Stimulated activated CD8-positive, alpha-beta memory T cell treated with anti-CD3 and anti-CD28 coated beads, Interleukin-15, amount 100 ng/mL, for 24 hours (primary cell): ENCODE data around the gene PCDHB1.
"Not testable (repeated sequence)": the region's sequence is repeated elsewhere in the genome, so short reads cannot be mapped to it uniquely, and the experiment has no call there.

Experiments used
- DNase-seq: peaks from one replicate; pipeline ENCODE4 v3.0.0-alpha.2; 2020; ENCODE audit warnings: low read depth

Gene PCDHB1

DNA sequence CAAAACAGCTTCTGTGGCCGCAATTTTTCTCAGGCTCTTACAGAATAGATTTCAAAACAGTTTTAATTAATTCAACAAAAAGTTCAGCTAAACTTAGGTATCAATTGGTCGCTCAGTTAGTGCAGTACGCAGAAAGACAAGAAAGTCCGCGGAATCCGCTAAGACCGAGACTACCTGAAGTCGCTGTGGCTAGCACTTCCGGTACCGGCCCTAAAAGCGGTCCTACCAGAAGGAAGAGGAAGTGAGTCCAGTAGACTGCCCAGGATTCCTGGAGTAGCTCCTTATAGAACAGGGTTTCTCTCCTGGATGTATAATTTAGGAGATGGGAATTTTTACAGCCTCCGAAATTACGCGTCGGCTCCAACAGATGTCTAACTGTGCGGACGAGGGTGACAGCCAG, 26.7 kb downstream of the PCDHB1 start:
- DNase-seq: no peak

DNA sequence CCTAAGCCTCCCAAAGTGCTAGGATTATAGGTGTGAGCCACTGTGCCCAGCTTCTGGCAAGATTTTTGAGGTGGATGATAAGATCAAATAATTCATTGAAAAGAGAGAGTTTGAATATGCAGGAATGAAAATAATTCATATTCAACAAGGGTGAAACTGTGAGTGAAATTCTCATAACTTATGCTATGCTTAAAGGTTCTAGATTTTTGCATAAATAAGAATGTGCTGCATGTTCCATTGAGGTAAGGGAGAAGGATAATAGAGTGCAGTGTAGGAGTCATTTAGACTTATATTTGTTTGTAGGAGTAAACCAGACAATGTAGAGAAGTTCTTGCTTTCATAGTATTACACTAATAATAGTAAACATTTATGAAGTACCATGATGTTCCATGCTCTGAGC, 31.1 kb downstream of the PCDHB1 start:
- no peak for DNase-seq

DNA sequence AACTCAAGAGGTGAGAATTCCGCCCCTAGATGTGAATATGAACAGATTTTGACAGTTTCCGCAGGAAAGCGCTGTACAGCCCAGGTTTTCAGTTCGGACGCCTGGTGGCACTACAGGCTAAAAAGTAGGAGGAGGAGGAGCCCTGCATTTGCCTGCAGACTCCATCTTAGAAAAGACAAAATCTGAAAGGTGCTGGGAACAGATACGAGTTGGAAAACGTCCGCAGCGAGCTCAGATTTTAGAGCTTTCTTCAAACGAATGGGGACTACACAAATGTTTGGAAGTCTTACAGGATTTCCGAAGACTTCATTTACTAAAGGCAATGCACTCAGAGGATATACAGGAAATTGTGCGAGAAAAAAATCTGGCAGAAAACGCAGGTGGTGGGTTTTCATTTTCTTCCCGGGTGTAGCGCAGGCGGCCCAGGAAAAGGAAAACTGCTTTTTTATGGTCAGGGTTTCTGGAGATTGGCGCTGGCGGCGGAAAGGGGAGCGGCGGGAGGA, 33.4 kb downstream of the PCDHB1 start:
- DNase-seq: no peak

DNA sequence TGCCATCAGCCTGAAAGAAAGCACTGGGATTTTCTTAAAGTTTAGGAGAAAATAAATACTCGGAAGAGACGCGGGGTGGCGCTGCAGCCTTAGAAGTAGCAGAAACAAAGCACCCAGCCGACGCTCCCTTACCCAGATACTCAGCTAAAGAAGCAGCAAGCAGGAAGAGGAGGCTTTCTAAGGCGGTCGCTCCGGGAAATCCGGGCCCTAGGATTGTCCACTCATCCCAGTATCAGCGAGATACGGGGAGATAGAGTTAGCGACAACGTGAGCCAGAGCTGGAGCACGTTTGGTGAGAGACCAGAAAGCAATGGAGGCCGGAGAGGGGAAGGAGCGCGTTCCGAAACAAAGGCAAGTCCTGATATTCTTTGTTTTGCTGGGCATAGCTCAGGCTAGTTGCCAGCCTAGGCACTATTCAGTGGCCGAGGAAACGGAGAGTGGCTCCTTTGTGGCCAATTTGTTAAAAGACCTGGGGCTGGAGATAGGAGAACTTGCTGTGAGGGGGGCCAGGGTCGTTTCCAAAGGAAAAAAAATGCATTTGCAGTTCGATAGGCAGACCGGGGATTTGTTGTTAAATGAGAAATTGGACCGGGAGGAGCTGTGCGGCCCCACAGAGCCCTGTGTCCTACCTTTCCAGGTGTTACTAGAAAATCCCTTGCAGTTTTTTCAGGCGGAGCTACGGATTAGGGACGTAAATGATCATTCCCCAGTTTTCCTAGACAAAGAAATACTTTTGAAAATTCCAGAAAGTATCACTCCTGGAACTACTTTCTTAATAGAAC, 43.5 kb downstream of the PCDHB1 start, which contains the start of gene PCDHB2:
PCDHB2 (plus strand) TSS at position 135 of the 782 bp plus-strand sequence; CDS start at position 311, 176 bp downstream.
- DNase-seq: no peak

DNA sequence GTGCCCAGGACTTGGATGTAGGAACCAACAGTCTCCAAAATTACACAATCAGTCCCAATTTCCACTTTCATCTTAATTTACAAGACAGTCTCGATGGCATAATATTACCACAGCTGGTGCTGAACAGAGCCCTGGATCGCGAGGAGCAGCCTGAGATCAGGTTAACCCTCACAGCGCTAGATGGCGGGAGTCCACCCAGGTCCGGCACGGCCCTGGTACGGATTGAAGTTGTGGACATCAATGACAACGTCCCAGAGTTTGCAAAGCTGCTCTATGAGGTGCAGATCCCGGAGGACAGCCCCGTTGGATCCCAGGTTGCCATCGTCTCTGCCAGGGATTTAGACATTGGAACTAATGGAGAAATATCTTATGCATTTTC, 44.1 kb downstream of the PCDHB1 start:
- DNase-seq: no peak

DNA sequence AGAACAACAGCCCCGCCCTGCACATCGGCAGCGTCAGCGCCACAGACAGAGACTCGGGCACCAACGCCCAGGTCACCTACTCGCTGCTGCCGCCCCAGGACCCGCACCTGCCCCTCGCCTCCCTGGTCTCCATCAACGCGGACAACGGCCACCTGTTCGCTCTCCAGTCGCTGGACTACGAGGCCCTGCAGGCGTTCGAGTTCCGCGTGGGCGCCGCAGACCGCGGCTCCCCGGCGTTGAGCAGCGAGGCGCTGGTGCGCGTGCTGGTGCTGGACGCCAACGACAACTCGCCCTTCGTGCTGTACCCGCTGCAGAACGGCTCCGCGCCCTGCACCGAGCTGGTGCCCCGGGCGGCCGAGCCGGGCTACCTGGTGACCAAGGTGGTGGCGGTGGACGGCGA, 45.0 kb downstream of the PCDHB1 start:
- DNase-seq: not testable (repeated sequence)

DNA sequence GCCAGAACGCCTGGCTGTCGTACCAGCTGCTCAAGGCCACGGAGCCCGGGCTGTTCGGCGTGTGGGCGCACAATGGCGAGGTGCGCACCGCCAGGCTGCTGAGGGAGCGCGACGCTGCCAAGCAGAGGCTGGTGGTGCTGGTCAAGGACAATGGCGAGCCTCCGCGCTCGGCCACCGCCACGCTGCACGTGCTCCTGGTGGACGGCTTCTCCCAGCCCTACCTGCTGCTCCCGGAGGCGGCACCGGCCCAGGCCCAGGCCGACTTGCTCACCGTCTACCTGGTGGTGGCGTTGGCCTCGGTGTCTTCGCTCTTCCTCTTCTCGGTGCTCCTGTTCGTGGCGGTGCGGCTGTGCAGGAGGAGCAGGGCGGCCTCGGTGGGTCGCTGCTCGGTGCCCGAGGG, 45.4 kb downstream of the PCDHB1 start:
- DNase-seq: not testable (repeated sequence)

DNA sequence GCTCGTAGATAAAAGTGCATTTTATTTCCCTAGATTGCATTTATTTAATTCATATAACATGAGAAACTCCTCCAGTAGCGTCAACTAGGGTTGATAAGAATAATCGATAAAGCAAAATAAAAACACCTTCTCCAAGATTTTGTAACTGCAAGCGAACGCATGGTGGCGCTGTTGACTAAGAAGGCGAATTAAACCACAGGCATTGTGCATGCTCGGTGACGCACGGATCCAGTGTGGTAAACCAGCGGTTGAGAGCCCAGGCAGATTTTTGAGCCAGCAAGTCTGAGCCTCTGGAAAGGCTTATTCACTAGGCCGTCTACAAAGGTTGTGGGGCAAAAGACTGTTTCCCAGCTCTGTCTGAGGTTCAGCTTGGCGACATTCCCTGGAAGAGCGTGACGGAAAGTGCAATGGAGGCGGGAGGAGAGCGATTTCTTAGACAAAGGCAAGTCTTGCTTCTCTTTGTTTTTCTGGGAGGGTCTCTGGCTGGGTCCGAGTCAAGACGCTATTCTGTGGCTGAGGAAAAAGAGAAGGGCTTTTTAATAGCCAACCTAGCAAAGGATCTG, 49.1 kb downstream of the PCDHB1 start, which contains the start of gene PCDHB3:
PCDHB3 (plus strand) TSS at position 231 of the 563 bp plus-strand sequence; CDS start at position 408, 177 bp downstream.
- DNase-seq: no peak

DNA sequence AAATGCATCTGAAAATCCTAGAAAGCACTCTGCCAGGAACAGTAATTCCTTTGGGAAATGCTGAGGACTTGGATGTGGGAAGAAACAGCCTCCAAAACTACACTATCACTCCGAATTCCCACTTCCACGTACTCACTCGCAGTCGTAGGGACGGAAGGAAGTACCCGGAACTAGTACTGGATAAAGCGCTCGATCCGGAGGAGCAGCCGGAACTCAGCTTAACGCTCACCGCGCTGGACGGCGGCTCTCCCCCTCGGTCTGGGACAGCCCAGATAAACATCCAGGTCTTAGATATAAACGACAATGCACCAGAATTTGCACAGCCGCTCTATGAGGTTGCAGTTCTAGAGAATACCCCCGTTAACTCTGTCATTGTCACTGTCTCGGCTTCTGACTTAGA, 49.9 kb downstream of the PCDHB1 start:
- DNase-seq: no peak

DNA sequence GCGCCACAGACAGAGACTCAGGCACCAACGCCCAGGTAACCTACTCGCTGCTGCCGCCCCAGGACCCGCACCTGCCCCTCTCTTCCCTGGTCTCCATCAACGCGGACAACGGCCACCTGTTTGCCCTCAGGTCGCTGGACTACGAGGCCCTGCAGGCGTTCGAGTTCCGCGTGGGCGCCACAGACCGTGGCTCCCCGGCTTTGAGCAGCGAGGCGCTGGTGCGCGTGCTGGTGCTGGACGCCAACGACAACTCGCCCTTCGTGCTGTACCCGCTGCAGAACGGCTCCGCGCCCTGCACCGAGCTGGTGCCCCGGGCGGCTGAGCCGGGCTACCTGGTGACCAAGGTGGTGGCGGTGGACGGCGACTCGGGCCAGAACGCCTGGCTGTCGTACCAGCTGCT, 50.9 kb downstream of the PCDHB1 start:
- DNase-seq: not testable (repeated sequence)

DNA sequence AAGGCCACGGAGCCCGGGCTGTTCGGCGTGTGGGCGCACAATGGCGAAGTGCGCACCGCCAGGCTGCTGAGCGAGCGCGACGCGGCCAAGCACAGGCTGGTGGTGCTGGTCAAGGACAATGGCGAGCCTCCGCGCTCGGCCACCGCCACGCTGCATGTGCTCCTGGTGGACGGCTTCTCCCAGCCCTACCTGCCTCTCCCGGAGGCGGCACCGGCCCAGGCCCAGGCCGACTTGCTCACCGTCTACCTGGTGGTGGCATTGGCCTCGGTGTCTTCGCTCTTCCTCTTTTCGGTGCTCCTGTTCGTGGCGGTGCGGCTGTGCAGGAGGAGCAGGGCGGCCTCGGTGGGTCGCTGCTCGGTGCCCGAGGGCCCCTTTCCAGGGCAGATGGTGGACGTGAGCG, 51.3 kb downstream of the PCDHB1 start:
- not testable (repeated sequence) for DNase-seq

DNA sequence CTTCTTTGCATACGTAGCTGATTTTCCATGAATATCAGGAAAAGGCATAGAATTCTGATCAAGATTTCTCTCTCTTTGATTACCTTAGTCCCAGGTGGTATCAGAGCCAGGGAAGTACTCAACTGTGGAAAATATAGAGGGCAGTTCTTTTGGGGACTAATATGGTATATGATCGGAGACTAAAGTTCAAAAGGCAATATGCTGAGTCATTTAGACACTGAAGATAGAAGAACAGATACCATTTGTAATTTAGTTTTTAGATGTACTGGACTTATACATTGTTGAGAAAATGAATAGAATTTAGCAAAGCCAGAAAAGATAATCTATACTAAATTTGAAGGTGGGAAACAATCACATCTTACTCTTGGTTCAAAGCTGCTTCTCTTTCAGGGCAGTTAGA, 54.2 kb downstream of the PCDHB1 start:
- no peak for DNase-seq
